ENCODE results near the gene TXNRD1.

The TXNRD1 gene

DNA sequence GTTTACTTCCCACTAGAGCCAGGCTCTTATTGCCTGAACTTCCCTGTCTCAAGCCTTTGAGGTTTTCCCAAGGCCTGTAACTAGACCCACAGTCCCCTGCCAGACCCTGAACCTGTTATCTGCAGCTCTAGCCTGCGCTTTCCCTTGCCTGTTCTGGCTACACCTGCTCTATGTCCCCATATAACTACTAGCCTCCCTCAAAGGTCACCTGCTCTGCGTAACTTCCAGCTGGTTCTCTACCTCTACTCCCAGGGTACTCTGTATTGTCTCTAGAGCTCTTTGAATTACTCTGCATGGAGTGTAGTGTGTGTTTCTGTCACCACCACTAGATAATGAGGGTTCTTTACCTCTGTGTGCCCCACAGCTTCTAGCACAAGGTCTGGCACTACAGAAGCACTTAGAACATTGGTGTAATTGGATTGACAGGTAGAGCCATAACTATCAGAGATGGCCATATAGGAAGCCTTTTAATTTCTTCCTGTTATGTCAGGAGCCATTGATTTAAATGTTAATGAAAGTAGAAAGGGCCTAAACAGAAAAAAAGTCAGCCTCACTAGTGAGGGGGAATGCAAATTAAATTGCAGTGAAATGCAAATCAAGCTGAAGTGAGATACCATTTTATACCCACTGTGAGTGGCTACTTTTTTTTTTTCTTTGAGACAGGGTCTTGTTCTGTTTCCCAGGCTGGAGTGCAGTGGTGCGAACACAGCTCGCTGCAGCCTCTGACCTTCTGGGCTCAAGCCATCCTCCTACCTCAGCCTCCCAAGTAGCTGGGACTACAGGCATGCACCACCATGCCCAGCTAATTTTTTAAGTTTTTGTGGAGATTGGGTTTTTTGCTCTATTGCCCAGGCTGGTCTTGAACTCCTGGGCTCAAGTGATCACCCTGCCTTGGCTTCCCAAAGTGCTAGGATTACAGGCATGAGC, 135.7 kb downstream of the TXNRD1 start:
- DNase-seq: no peak

DNA sequence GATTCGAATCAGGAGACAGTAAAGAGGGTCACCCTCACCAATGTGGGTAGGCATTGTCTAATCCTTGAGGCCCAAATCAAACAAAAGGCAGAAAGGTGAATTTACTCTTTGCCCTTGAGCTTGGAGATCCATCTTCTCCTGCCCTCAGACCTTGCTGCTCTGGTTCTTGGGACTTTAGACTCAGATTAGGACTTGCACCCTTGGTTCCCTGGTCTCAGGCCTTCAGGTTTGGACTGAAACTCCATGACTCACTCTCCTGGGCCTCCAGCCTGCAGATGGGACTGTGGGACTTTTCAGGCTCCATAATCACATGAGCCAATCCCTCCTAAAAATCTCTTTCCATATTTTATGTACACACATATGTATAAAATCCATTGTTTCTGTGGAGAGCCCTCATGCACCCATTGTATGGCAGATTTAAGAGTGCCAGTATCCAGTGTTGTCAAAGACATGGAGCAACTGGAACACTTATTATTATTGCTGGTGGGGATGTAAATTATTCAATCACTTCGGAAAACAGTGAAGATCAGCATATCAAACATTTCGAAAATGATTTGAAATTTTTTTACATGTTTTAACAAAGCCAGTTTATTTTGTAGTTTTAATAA, 136.6 kb downstream of the TXNRD1 start:
- DNase-seq: no peak

DNA sequence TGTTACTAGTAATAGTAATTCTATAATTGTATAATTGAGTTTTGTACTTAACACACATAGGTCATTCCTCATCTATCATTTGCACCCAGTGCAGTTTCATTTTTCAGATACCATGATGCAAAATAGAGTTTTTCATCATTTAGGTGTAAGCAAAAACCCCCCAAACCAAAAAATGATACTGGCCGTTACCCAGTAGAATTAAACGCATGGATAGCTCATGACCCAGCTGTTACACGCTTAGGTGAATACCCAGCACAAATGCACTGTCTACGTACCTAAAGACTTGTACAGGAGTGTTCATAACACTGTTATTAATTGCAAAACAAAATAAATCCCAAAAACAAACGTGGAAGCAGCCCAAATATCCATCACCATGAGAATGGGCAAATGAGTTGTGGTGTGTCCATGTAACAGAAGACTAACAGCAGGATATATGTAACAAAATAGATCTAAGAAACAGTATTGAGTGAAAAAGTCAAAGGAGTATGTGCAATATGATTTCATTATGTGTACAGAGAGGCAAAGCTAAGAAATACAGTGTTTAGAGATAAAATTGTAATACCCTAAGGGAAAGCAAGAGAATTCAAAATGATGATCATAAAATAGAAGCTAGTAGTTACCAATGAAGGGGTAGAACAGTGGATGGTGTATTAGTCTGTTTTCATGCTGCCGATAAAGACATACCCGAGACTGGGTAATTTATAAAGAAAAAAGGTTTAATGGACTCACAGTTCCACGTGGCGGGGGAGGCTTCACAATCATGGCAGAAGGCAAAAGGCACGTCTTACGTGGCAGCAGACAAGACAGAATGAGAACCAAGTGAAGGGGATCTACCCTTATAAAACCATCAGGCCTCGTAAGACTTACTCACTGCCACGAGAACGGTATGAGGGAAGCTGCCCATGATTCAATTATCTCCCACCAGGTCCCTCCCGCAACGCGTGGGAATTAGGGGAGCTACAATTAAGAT, 137.7 kb downstream of the TXNRD1 start:
- no peak for DNase-seq

DNA sequence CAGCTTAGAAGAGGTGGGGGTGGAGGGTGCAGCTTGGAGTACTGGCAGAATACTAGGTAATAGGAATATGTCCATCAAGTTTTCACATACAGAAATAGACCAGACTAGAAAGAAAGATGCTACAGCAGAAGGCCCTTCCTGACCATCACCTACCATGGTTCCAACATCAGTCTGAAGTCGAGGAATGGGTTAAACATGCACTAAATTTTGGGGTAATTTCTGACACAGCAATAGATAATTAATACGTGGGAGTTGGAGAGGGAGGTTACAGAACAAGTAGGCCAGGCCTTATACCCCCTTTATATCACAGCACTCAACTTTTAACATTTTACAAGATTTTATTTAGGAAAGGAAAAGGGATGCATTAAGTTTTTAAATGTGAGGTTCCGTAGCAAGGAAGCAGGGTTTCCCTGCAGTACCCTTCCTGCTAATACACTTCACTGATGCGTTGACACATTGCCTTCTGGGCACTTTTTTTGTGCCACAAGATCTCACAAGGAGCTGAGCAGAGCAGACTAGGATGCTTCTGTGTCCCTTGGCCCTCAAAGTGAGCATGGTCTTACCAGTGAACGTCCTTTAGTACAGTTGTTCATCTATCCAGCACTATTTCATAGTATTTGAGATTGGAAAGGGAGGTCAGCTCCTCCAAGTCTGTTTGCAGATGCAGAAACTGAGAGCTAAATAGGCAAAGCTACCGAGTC, 138.7 kb downstream of the TXNRD1 start:
- DNase-seq: no peak

DNA sequence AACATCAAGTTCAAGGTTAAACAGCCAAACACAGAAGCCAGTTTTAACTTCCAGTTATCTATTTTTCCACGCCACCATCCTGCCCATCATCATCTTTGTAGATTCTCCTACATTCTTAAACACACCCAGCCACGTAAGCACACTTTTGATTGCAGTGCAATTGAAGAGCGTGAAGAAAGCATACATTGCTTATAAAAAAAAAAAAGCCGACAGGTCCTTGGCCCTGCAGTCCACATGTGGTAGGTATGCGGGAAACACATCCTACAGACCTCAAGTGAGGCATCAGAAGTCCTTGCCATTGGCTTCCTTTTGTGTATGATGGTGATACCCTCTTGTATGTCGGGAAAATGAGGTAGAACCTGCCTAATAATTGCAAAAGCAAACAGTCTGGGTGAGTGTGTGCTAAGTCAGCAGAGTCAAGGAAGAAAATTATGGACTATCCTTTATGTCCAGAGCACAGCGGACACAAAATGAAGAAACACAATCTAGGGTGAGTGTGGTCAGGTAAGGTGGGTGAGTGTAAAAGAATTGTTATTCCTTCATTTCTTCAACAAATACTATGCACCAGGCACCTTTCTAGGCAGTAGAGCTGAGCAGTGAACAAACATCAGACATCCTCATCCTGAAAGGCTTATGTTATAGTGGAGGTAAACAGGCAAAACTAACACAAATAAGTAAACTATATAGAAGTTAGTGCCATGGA, 139.4 kb downstream of the TXNRD1 start:
- no peak for DNase-seq

DNA sequence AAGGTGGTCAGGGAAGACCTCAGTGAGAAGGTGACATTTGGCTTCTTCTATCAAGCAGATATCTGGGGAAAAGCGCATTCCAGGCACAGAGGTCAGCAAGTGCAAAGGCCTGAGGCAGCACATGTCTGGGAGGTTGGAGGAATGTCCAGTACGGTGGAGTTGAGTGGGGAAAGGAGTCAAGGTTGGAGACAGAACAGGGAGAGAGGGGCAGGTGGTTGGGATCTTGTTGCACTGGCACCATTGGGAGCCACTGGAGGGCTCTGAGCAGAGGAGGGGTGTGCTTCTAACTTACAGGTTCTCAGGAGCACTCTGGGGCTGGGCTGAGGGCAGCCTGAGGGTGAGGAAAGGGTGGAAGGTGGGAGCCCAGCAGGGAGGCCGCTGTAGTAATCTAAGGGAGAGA, 140.1 kb downstream of the TXNRD1 start:
- DNase-seq: no peak

DNA sequence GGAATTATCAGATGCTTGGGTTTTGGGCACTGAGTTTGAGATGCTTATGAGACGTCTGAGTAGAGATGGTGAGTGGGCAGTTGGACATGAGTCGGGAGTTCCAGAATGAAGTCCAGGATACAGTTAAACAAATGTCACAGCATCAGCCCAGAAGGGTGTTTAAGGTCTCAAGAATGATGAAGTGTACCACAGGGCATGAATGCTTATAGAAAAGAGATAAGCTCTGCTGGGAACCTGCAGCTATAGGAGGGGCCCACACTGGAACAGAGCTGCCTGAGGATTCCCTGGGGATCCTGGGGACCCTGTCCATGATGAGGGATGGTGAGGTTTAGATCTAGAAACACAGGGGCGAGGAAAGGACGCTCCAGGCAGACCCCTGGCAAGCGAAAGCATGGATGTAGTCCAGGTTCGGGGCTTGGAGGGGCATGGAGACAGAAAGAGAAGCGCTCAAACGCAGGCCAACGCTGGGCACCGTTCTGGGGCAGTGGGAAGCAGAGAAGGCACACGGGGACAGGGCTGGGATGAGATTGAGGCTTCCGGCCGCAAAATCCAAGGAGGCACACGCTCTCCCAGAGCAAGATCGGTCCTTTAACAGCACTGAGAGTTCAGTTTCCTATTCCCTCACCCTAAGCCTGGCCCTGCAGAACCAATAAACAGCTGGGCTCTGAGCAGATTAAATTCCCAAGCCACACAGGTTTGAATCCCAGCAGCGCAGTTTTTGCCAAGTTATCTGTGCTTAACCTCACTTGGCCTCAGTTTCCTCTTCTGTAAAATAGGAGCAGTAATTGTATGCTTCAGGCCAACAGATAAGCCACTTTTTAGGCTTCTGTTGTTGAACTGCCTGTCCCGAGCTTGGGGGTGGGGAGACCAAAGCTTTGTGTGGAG, 140.9 kb downstream of the TXNRD1 start:
- DNase-seq: no peak

DNA sequence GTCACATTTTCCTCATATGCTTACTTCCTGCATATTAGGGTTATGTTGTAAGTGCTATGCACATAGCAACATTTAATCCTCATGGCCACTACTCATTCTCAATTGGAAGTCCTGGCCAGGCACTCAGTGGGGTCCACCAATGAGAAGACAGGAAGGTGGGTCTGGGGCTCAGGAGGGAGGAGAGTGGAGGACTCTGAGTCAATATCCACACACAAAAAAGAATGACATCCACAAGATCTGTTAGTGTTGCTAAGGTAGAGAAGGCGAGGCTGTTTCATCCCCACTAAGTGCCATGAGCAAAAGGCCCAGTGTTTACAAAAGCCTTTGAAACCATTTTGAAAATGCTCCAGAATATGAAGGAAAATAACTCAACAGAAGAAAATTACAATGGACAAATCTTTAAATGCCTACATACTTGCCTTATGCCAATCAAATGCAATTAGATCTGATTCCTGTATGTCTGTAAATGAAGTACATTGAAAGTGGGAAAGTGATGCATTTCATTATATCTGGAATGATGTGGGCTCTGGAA, 141.9 kb downstream of the TXNRD1 start:
- DNase-seq: no peak

DNA sequence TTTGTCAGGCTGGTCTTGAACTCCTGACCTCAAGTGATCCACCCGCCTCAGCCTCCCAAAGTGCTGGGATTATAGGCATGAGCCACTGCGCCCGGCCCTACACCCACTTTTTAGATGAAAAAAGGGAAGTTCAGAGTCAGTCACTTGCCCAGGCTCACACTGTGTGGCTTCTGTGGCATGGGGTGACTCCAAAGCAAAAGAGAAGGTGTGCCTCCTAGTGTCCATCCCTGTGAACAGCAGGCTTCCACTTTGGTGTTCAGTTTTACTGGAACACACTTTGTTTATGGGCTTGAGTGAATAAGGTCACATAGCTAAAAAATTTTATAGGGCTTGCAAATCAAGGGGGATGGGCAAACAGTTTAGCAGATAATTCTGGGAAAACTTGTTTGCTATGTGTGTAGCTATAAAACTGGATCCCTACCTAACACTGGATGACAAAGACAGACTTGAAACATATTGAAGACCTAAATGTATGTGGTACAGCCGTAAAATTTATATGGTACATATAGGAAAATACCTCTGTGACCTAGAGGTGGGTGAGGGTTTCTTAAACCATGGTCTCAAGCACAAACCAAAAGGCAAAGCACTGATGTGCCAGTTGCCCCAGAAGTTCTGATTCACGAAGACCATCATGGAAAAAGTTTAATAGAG, 142.9 kb downstream of the TXNRD1 start:
- peak; percentile 18 for DNase-seq

DNA sequence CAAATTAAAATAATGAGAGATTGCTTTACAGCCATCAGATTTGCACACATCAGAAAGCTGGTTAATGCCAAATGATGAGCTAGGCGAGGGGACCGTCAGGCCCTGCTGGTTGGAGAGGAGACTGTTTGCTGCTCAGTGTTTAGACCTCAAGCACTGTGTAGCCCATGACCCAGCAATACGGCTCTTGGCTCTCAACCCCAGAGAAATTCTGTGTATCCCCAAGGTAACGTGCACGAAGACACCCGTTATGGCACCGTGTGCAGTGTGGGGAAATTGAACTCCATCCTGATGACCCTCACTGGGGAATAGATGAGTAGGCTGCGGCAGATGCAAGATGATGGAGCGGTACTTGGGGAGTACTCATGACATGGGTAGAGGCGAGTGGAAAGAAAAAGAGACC, 143.6 kb downstream of the TXNRD1 start:
- DNase-seq: no peak

DNA sequence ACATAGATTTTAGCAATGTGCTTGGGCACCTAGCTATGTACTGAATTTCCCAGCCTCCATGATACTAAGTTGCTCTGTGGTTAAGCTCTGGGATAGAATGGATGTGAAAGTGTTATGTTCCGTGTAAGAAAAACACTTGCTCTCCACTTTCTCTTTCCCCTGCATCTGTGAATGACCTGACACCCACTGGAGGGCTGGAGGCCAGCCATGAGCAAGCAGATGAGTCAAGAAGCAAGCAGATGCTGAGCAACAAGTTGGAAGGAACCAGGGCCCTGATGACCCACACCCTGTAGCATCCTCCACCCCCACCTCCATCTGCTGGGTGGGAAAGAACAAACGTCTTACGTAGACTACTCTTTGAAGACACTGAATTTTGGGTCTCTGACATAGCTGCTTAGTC, 144.6 kb downstream of the TXNRD1 start:
- no peak for DNase-seq

DNA sequence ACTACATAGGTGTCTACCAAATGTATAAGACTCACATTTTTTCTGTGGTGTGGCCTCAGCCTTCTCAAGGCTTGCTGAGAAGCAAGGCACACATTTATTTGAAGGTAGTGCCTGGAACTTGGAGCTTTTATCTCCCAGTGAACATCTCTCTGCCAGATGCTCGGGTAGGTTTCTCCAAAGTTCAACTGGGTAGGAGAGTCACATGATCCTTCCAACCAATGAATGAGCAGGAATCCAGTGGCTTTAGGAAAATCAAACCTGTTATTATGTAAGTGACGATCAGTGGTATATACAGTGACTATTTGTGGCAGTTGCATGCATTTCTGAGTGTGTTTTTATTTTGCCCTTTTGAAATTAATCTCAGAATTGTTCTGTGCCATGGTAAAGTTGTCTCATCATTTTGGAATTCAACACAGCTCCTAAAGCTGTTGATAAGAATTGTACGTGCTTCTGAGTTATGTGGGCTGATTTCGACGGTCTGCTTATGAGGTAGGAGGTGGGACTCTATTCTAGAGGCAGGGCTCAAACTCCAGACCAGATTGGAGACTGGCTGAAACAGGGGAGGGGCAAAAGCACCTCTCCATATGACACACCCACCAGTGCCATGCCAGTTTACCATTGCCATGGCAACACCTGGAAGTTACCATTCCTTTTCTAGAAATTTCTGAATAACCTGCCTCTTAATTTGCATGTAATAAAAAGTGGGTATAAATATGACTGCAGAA, 145.6 kb downstream of the TXNRD1 start:
- no peak for DNase-seq

DNA sequence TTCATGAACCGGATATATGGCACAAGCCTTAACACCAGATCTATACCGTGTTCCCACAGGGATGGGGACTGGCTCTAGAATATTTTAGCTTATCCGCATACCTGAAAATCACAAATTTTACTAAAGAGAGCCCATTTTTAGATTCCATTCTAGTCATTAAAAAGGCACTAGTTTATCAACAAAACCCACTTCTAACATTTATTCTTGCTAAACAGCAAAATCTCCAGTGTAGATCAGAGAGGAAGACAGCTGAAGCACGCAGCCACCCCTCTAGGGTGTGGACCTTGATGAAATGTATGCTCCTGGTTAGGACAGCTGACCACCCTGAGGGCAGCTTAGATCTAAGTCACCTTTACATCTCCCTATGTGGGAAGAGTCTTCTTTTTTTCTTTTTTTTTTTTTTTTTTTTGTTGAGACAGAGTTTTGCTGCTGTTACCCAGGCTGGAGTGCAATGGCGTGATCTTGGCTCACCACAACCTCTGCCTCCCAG, 150.4 kb downstream of the TXNRD1 start:
- no peak for DNase-seq

DNA sequence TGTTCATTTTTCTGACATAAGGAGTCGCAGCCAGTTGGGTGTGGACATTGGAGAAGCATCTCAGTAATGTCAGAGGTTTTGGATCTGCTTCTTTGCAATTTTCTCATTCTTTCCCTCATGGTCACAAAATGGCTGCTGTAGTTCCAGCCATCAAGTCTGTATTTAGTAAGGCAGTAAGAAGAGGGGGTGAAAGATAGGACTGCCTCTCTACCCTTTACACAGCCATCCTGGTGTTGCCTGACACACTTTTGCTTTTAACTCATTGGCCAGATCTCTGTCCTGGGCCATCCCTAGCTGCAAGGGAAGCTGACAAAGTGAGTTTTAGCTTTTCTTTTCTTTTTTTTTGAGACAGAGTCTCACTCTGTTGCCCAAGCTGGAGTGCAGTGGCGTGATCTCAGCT, 154.1 kb downstream of the TXNRD1 start:
- DNase-seq: no peak

DNA sequence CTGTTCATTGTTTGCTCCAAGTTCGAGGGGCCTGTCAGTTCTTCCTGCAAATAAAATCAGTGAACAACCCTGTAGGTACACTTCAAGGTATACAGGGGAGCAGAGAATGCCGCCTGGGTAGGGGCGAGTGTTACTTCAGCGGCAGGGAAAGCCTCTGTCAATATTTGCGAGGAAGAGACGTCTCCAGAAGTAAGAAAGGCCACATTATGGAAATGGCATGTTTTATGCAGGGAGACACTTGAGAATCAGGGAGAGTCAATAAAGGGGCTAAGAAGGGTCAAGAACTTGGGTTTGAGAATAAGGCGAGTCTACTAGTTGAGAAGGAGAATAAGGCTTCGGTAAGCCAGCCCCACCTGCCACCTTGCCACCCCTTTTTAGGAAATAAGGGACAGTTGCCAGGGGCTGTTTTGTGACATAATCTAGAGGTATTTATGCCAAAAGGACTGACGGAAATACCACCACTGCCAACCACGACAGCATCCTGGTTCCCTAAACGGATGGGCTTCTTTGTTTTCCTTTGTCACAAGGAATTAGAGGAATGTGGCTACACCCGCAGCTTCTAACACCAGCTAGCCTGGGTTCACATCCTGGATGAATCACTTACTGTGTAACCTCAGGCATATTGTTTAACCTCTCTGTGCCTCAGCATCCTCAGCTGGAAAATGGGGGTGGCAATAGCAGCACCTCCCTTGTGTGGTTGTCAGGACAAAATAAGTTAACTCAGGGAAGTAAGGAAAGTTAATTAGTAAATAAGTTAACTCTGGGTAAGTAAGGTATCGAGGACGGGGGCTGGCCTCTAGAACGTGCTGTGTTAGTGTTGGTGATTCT, 155.7 kb downstream of the TXNRD1 start:
- DNase-seq: no peak

DNA sequence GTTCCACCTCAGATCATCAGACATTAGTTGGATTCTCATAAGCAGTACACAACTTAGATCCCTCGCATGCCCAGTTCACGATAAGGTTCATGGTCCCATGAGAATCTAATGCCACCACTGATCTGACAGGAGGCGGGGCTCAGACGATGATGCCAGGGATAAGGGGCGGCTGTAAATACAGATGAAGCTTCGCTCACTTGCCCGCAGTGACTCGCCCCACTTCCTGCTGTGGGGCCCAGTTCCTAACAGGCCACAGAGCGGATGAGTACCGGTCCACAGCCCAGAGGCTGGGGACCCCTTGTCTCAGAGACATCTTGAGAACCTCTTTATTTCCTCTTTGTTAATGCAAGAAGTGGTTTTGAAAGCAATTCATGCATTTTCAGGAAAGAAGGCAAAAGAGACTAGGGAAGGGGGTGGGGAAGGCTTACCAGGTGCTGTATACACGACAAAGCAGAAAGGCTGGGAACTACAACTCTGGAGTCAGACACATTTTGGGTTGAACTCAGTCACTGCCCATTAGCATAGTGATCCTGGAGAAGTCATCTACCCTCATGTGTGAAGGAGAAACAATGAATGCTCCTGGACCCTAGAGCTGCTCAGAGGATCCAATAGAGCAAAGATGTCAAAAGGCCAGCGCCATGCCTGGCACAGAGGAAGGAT, 156.6 kb downstream of the TXNRD1 start:
- no peak for DNase-seq

DNA sequence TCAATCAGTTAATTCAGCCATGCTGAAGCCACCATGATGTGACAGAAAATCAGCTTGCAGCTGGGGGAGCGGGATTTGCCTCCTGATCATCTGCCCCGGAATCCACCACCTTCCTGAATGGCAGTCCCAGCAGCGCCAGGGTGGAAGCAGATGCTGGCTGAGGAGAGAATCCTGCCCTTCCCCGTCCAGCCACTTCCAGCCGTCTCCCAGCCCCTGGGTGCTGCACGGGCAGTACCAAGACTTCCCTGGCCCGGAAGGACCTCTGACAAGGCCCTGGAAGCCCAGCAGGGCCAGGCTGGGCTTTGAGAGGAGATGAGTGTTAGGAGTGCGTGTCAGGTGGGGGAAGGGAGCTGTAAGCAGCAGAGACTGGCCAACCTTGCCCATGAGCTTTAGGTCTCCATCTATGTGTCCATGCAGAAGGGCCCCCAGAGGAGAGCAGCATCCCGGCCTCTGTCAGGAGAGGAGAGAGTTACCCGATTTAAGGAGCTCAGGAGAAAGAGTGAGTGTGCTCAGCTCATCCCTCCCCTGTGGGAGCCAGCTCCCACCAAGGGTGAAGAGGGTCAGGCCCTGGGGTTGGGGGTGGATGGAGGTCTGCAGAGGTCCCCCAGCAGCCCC, 157.2 kb downstream of the TXNRD1 start:
- DNase-seq: no peak
